ENCODE data around the gene TOP1.

Gene TOP1

DNA sequence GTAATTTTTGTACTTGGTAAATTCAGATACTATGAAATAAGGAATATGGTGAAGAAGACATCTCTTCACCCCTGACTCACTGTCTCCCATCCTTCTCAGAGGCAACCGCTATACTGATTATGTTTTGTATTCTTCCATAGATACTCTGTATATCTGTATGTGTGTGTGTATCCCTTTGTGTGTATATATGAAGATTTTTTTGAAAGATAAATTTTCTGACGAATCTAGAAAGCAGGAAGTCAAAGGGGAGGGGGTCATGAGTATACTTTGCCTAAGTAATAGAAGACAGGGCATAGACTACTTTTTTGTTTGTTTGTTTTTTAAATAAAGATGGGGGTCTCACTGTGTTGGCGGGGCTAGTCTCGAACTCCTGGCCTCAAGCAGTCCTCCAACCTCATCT lies 48.2 kb downstream of the TOP1 start:
- no peak overlapping the region for H3K18ac ChIP-seq (ENCODE audit: low read length)
- H3K9me3 ChIP-seq (ENCODE audit: insufficient read depth, low read depth, low read length): no peaks in the 10 kb centered on the region
- no peak overlapping the region for H2AFZ ChIP-seq (ENCODE audit: insufficient read depth, low read length, poor library complexity)
- H3K4me3 ChIP-seq (ENCODE audit: low read depth, low read length): no peak overlapping the region
- DNase-seq: no peak
- no peak overlapping the region for H3K4me2 ChIP-seq (ENCODE audit: low read length)
- no peaks in the 10 kb centered on the region for H3K79me1 ChIP-seq (ENCODE audit: low read length)
- no peak overlapping the region for H3K27ac ChIP-seq (ENCODE audit: low read depth, low read length)
- no peak overlapping the region for H3K9ac ChIP-seq (ENCODE audit: low read length)
- no peak overlapping the region for H4K12ac ChIP-seq (ENCODE audit: low read depth, low read length)
- H3K23ac ChIP-seq (ENCODE audit: low read length): no peak overlapping the region
- no peaks in the 10 kb centered on the region for H3K4me1 ChIP-seq (ENCODE audit: control insufficient read depth in 1 of 2, insufficient read depth in 2 of 2, low read length in 2 of 2)
- no peak overlapping the region for H4K8ac ChIP-seq (ENCODE audit: low read depth, low read length)
- no peak overlapping the region for H2BK12ac ChIP-seq (ENCODE audit: low read length)
- H2BK120ac ChIP-seq (ENCODE audit: insufficient read depth, low read length, poor library complexity): no peak overlapping the region
- H3K27me3 ChIP-seq (ENCODE audit: insufficient read depth, low read length): no peaks in the 10 kb centered on the region
- no peak overlapping the region for H2AK5ac ChIP-seq (ENCODE audit: low read length)
- H3K14ac ChIP-seq (ENCODE audit: low read length): no peak overlapping the region
- H2BK5ac ChIP-seq (ENCODE audit: low read depth, low read length, poor library complexity): no peak overlapping the region
- no peak overlapping the region for H3K4ac ChIP-seq (ENCODE audit: low read depth, low read length)
- no peak overlapping the region for H4K91ac ChIP-seq (ENCODE audit: low read depth, low read length)
- H3K79me2 ChIP-seq (ENCODE audit: control insufficient read depth, insufficient read depth, low read length, poor library complexity): no peaks in the 10 kb centered on the region
- peaks cover 6 to 13% of the 10 kb centered on the region in 2 experiments for H3K36me3 ChIP-seq (ENCODE audit: control insufficient read depth in 1 of 2, insufficient read depth in 2 of 2, low read length in 2 of 2)
- no CpG with 5 or more reads among the region's 4 CpGs for WGBS (ENCODE audit: extremely low coverage, insufficient coverage, insufficient read length)

- H3K79me2 ChIP-seq (ENCODE audit: control insufficient read depth, insufficient read depth, low read length, poor library complexity): no peaks in the 10 kb centered on the region
Measured at GRCh38 chr20:41078329-41078728, 49.7 kb downstream of the TOP1 start.

DNA sequence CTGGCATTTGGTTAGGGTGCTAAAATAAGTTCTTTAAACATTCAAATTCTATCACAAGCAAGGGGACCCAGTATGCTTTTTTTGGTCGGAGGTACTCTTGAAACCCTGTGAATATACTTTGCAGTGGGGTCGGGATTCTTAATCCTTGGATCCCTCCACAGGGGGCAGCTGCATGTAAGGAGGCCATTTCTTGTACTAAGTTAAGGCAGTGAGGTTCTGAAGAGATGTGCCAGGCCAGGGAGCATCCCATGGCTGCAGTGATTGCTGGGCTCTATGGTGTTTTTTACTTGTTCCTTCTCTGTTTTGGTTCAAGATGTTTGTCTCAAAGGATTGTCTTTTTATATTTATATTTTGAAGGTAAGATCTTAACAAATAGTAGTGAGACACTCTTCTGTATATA lies 50.4 kb downstream of the TOP1 start:
- Histone ChIP-seq H3K27me3 (ENCODE audit: insufficient read depth, low read length) (no peaks in the 10 kb centered on the region), H3K36me3 (ENCODE audit: control insufficient read depth in 1 of 2, insufficient read depth in 2 of 2, low read length in 2 of 2) (peaks cover 6 to 20% of the 10 kb centered on the region in 2 experiments), H4K8ac (ENCODE audit: low read depth, low read length) (no peak overlapping the region), H3K27ac (ENCODE audit: low read depth, low read length) (no peak overlapping the region), H4K91ac (ENCODE audit: low read depth, low read length) (no peak overlapping the region), H3K4me2 (ENCODE audit: low read length) (no peak overlapping the region), H3K9ac (ENCODE audit: low read length) (no peak overlapping the region), H3K9me3 (ENCODE audit: insufficient read depth, low read depth, low read length) (no peaks in the 10 kb centered on the region), H3K79me1 (ENCODE audit: low read length) (no peaks in the 10 kb centered on the region), H3K4ac (ENCODE audit: low read depth, low read length) (no peak overlapping the region), H3K79me2 (ENCODE audit: control insufficient read depth, insufficient read depth, low read length, poor library complexity) (no peaks in the 10 kb centered on the region), H2BK5ac (ENCODE audit: low read depth, low read length, poor library complexity) (no peak overlapping the region), H3K18ac (ENCODE audit: low read length) (no peak overlapping the region), H2AFZ (ENCODE audit: insufficient read depth, low read length, poor library complexity) (no peak overlapping the region), H2AK5ac (ENCODE audit: low read length) (no peak overlapping the region), H3K4me3 (ENCODE audit: low read depth, low read length) (no peak overlapping the region), H4K12ac (ENCODE audit: low read depth, low read length) (no peak overlapping the region), H2BK12ac (ENCODE audit: low read length) (no peak overlapping the region), H3K23ac (ENCODE audit: low read length) (no peak overlapping the region), H3K4me1 (ENCODE audit: control insufficient read depth in 1 of 2, insufficient read depth in 2 of 2, low read length in 2 of 2) (no peaks in the 10 kb centered on the region), H3K14ac (ENCODE audit: low read length) (no peak overlapping the region), H2BK120ac (ENCODE audit: insufficient read depth, low read length, poor library complexity) (no peak overlapping the region)
- no peak for DNase-seq
- WGBS (ENCODE audit: extremely low coverage, insufficient coverage, insufficient read length): no CpG with 5 or more reads among the region's 2 CpGs

More at GRCh38 chr20:41078329-41078728, 49.7 kb downstream of the TOP1 start:
- Histone ChIP-seq H4K91ac (ENCODE audit: low read depth, low read length) (no peak overlapping the region), H4K12ac (ENCODE audit: low read depth, low read length) (no peak overlapping the region), H3K23ac (ENCODE audit: low read length) (no peak overlapping the region), H3K4ac (ENCODE audit: low read depth, low read length) (no peak overlapping the region), H4K8ac (ENCODE audit: low read depth, low read length) (no peak overlapping the region), H3K4me3 (ENCODE audit: low read depth, low read length) (no peak overlapping the region), H3K27me3 (ENCODE audit: insufficient read depth, low read length) (no peaks in the 10 kb centered on the region), H2BK5ac (ENCODE audit: low read depth, low read length, poor library complexity) (no peak overlapping the region), H3K9ac (ENCODE audit: low read length) (no peak overlapping the region), H3K18ac (ENCODE audit: low read length) (no peak overlapping the region), H3K4me1 (ENCODE audit: control insufficient read depth in 1 of 2, insufficient read depth in 2 of 2, low read length in 2 of 2) (no peaks in the 10 kb centered on the region), H3K27ac (ENCODE audit: low read depth, low read length) (no peak overlapping the region), H3K14ac (ENCODE audit: low read length) (no peak overlapping the region), H3K9me3 (ENCODE audit: insufficient read depth, low read depth, low read length) (no peaks in the 10 kb centered on the region), H2BK120ac (ENCODE audit: insufficient read depth, low read length, poor library complexity) (no peak overlapping the region), H3K4me2 (ENCODE audit: low read length) (no peak overlapping the region), H2AK5ac (ENCODE audit: low read length) (no peak overlapping the region), H3K79me1 (ENCODE audit: low read length) (no peaks in the 10 kb centered on the region), H2BK12ac (ENCODE audit: low read length) (no peak overlapping the region), H3K36me3 (ENCODE audit: control insufficient read depth in 1 of 2, insufficient read depth in 2 of 2, low read length in 2 of 2) (peaks cover 6 to 20% of the 10 kb centered on the region in 2 experiments), H2AFZ (ENCODE audit: insufficient read depth, low read length, poor library complexity) (no peak overlapping the region)
- DNase-seq: peak; percentile 8 to 83

GRCh38 chr20:41080866-41081265 lies 52.2 kb downstream of the TOP1 start:
- Histone ChIP-seq H4K91ac (ENCODE audit: low read depth, low read length) (no peak overlapping the region), H3K18ac (ENCODE audit: low read length) (no peak overlapping the region), H3K4ac (ENCODE audit: low read depth, low read length) (no peak overlapping the region), H3K4me1 (ENCODE audit: control insufficient read depth in 1 of 2, insufficient read depth in 2 of 2, low read length in 2 of 2) (no peaks in the 10 kb centered on the region), H3K4me2 (ENCODE audit: low read length) (no peak overlapping the region), H3K9ac (ENCODE audit: low read length) (no peak overlapping the region), H3K79me2 (ENCODE audit: control insufficient read depth, insufficient read depth, low read length, poor library complexity) (no peaks in the 10 kb centered on the region), H4K8ac (ENCODE audit: low read depth, low read length) (no peak overlapping the region), H4K12ac (ENCODE audit: low read depth, low read length) (no peak overlapping the region), H2BK120ac (ENCODE audit: insufficient read depth, low read length, poor library complexity) (no peak overlapping the region), H2AK5ac (ENCODE audit: low read length) (no peak overlapping the region), H3K27ac (ENCODE audit: low read depth, low read length) (no peak overlapping the region), H3K36me3 (ENCODE audit: control insufficient read depth in 1 of 2, insufficient read depth in 2 of 2, low read length in 2 of 2) (peaks cover 9 to 23% of the 10 kb centered on the region in 2 experiments), H3K14ac (ENCODE audit: low read length) (no peak overlapping the region), H2AFZ (ENCODE audit: insufficient read depth, low read length, poor library complexity) (no peak overlapping the region), H3K23ac (ENCODE audit: low read length) (no peak overlapping the region), H2BK12ac (ENCODE audit: low read length) (no peak overlapping the region), H3K79me1 (ENCODE audit: low read length) (no peaks in the 10 kb centered on the region), H3K4me3 (ENCODE audit: low read depth, low read length) (no peak overlapping the region), H3K9me3 (ENCODE audit: insufficient read depth, low read depth, low read length) (no peaks in the 10 kb centered on the region), H3K27me3 (ENCODE audit: insufficient read depth, low read length) (no peaks in the 10 kb centered on the region), H2BK5ac (ENCODE audit: low read depth, low read length, poor library complexity) (no peak overlapping the region)
- no CpG with 5 or more reads among the region's 2 CpGs for WGBS (ENCODE audit: extremely low coverage, insufficient coverage, insufficient read length)
- no peak for DNase-seq
